Measurements from ENCODE around the gene FGFR1OP2. TPM values are rescaled to one million over a fixed set of nuclear protein-coding genes. Genes with fewer than 3 reads are reported as not detected.

FGFR1OP2 gene
- total and polyA plus RNA-seq, 10 donors = 27.2 to 142 (median 70.1) TPM

DNA sequence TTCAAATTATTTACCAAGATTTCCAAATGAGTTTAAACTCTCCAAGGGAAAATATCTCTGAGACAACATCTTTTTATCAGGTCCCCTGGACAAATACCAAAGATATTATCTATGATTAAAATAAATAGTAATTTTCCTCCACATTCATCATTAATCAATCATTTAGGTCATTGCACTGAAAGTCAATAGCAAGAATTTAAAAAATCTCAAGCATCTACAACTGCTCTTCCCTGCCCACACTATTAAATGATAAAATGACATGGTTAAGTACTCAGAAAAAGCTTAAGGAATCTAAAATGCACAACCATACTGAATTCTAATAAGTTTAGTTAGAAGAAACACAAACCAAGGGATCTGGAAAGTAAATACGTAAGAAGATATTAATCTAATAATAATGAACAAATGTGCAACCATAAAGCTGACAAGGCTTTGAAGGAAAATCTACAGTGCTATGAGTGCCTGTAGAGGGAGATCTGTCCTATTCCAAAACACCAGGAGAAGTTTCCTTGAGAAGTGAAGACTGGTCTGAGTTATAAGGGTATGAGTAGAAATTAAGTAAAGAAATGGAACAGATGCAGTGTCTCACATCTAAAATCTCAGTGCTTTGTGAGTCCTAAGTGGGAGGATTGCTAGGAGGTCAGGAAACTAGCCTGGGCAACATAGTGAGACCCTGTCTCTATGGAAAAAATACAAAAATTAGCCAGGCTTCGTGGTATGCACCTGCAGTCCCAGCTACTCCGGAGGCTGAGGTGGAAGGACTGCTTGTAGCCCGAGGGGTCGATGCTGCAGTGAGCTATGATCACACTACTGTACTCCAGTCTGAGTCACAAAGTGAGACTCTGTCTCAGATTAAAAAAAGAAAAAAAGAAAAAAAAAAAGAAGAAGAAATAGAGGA, 19.7 kb upstream of the FGFR1OP2 start:
- Histone ChIP-seq H3K4me1 (peaks cover 0 to 4% (median 0%) of the 10 kb centered on the region in 6 donors), H3K27me3 (replicated peaks in 1 of 7) (no peaks in the 10 kb centered on the region), H3K27ac (peak overlapping the region in 1 of 8 donors; percentile 10), H3K36me3 (peaks cover 0 to 98% (median 43%) of the 10 kb centered on the region in 6 donors), H3K4me3 (no peak overlapping the region), H3K9me3 (no peaks in the 10 kb centered on the region)
- no peak for DNase-seq
- TF ChIP-seq, protein P1, sequence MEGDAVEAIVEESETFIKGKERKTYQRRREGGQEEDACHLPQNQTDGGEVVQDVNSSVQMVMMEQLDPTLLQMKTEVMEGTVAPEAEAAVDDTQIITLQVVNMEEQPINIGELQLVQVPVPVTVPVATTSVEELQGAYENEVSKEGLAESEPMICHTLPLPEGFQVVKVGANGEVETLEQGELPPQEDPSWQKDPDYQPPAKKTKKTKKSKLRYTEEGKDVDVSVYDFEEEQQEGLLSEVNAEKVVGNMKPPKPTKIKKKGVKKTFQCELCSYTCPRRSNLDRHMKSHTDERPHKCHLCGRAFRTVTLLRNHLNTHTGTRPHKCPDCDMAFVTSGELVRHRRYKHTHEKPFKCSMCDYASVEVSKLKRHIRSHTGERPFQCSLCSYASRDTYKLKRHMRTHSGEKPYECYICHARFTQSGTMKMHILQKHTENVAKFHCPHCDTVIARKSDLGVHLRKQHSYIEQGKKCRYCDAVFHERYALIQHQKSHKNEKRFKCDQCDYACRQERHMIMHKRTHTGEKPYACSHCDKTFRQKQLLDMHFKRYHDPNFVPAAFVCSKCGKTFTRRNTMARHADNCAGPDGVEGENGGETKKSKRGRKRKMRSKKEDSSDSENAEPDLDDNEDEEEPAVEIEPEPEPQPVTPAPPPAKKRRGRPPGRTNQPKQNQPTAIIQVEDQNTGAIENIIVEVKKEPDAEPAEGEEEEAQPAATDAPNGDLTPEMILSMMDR (IDR thresholded peaks at IDR 0.05 in 8 of 11, conservative IDR thresholded peaks at IDR 0.05 in 3 of 11) = no peak
- TF ChIP-seq POLR2A (IDR thresholded peaks at IDR 0.05) (no peak), POLR2AphosphoS5 (IDR thresholded peaks at IDR 0.05) (no peak)
- intact Hi-C loops (cut with DNase I; ENCODE audit: low total_unique reads) = no loop called here
- 85 to 92% (median 91%) methylated on average over 5 of the region's 5 CpGs for WGBS, 5 donors

DNA sequence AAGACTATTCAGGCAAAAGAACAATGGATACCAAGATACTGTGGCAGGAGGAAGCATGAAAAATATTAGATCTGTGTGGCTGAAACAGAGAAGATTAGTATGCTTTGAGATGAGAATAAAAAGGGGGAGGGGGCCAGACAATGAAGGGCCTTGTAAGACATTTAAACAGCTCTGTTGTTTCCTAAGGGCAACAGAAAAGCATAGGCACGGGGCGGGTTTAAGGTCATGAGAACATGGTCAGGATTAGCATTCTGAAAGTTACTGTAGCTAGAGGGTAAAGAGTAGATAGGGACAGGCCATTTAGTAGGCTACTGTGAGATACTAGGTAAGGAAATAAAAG, 19.1 kb upstream of the FGFR1OP2 start:
- DNase-seq = no peak
- WGBS, 5 donors = 89 to 95% (median 91%) methylated on average over 2 of the region's 2 CpGs
- peaks cover 0 to 98% (median 43%) of the 10 kb centered on the region in 6 donors for H3K36me3 ChIP-seq
- no peak overlapping the region for H3K4me3 ChIP-seq
- TF ChIP-seq POLR2AphosphoS5 (IDR thresholded peaks at IDR 0.05) = no peak
- TF ChIP-seq, protein P1 (IDR thresholded peaks at IDR 0.05 in 8 of 11, conservative IDR thresholded peaks at IDR 0.05 in 3 of 11) = no peak
- TF ChIP-seq POLR2A (IDR thresholded peaks at IDR 0.05) = no peak
- intact Hi-C loops (cut with DNase I; ENCODE audit: low total_unique reads) = no loop called here
- H3K4me1 ChIP-seq = no peaks in the 10 kb centered on the region
- peak overlapping the region in 1 of 8 donors; percentile 10 for H3K27ac ChIP-seq
- no peaks in the 10 kb centered on the region for H3K27me3 ChIP-seq (replicated peaks in 1 of 7)
- H3K9me3 ChIP-seq = no peaks in the 10 kb centered on the region

DNA sequence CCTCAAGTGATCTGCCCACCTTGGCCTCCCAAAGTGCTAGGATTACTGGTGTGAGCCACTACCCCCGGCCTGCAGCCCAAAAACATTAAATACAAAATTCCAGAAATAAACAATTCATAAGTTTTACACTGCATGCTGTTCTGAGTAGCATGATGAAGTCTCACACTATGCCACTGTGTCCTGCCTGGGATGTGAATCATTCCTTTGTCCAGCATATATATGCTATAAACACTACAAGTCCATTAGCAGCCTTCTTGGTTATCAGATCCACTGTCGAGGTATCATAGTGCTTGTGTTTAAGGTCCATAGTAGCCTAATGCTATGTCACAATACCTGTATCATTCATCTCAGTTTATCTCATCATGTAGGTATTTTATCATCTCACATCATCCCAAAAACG, 16.4 kb upstream of the FGFR1OP2 start:
- H3K27ac ChIP-seq = no peak overlapping the region
- WGBS, 5 donors = 95 to 99% (median 97%) methylated on average over 3 of the region's 3 CpGs
- H3K9me3 ChIP-seq = no peaks in the 10 kb centered on the region
- H3K36me3 ChIP-seq = peaks cover 0 to 98% (median 50%) of the 10 kb centered on the region in 6 donors
- intact Hi-C loops (cut with DNase I; ENCODE audit: low total_unique reads) = no loop called here
- DNase-seq = no peak
- no peaks in the 10 kb centered on the region for H3K4me1 ChIP-seq
- no peak for TF ChIP-seq POLR2AphosphoS5 (IDR thresholded peaks at IDR 0.05)
- TF ChIP-seq, protein P1 (IDR thresholded peaks at IDR 0.05 in 8 of 11, conservative IDR thresholded peaks at IDR 0.05 in 3 of 11) = no peak
- no peak for TF ChIP-seq POLR2A (IDR thresholded peaks at IDR 0.05)
- H3K4me3 ChIP-seq = no peak overlapping the region
- H3K27me3 ChIP-seq (replicated peaks in 1 of 7) = no peaks in the 10 kb centered on the region

DNA sequence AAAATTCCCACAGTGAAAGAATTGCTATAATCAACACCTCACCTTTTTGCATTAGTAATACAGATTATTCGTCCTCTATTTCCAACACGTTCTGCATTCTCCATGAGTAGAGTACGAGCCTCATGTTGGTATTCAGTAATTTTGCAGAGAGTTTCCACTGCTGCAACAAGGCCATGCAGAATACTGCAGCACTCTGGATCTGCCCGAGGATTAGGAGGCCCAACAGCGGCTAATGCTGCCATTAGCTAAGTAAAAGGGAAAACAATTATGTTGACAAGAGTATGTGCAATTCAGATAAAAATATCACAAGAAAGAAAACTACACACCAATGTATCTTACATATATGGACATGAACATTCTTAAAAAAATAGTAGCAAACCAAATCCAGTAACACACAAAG, 9.6 kb upstream of the FGFR1OP2 start:
- Histone ChIP-seq H3K27ac (no peak overlapping the region), H3K27me3 (replicated peaks in 1 of 7) (no peaks in the 10 kb centered on the region), H3K36me3 (peaks cover 0 to 88% (median 44%) of the 10 kb centered on the region in 6 donors), H3K4me3 (no peak overlapping the region), H3K9me3 (no peaks in the 10 kb centered on the region), H3K4me1 (peaks cover 0 to 17% (median 0%) of the 10 kb centered on the region in 6 donors)
- DNase-seq = no peak
- no peak for TF ChIP-seq POLR2AphosphoS5 (IDR thresholded peaks at IDR 0.05)
- no peak for TF ChIP-seq POLR2A (IDR thresholded peaks at IDR 0.05)
- TF ChIP-seq, protein P1 (IDR thresholded peaks at IDR 0.05 in 8 of 11, conservative IDR thresholded peaks at IDR 0.05 in 3 of 11) = no peak
- intact Hi-C loops (cut with DNase I; ENCODE audit: low total_unique reads) = no loop called here
- 94 to 98% (median 96%) methylated on average over 5 of the region's 5 CpGs for WGBS, 5 donors

Measured in spleen (tissue), 11 donors.